Left ventricle myocardium inferior (tissue), 1 donor: ENCODE results near the gene IL9. TPM values are rescaled to one million over a fixed set of nuclear protein-coding genes. Genes with fewer than 3 reads are reported as not detected.

Source experiments
- DNase-seq: peaks from one replicate; pipeline ENCODE4 v3.0.0-alpha.2; 2020
- H3K27ac ChIP-seq: fragments of 200-600 bp; replicated peaks from 2 replicates; pipeline ENCODE4 v1.8.0; 2021
- H3K27me3 ChIP-seq: fragments of 200-600 bp; 2 replicates; pipeline ENCODE4 v1.8.0; 2021; ENCODE audit warnings: low read depth
- H3K36me3 ChIP-seq: fragments of 200-600 bp; 2 replicates; pipeline ENCODE4 v1.8.0; 2021
- H3K4me1 ChIP-seq: fragments of 200-600 bp; 2 replicates; pipeline ENCODE4 v1.8.0; 2021
- H3K4me3 ChIP-seq: fragments of 200-600 bp; 2 replicates; pipeline ENCODE4 v1.8.0; 2021; ENCODE audit warnings: mild to moderate bottlenecking, moderate library complexity
- H3K9me3 ChIP-seq: fragments of 200-600 bp; replicated peaks from 2 replicates; pipeline ENCODE4 v1.8.0; 2021
- CTCF ChIP-seq: fragments of 200-600 bp; IDR thresholded peaks from 2 replicates; pipeline ENCODE4 v1.8.0; 2021; ENCODE audit warnings: antibody characterized with exemption, mild to moderate bottlenecking, borderline replicate concordance
- intact Hi-C: fragments of 100-400 bp; cut with micrococcal nuclease; formaldehyde crosslinking; loops from one replicate; pipeline ENCODE4 v1.11.0; 2022
- total RNA-seq: library from RNA; stranded (reverse); fragmentation: NEBNext Ultra II Directional; extraction: Animal tissue kit (Norgen Biotek cat#: 25700); gene quantifications from one replicate; pipeline ENCODE4 v1.2.1, GENCODE V29; 2021
- donor health status: DM: no; HTN: yes; CAD: no; lungs with severe emphysema.

The IL9 gene
- total RNA-seq, 1 donor from 2014 or later = not detected

- Histone ChIP-seq H3K27me3 (peaks cover 93% of the 10 kb centered on the region), H3K4me3 (no peak overlapping the region), H3K27ac (no peak overlapping the region), H3K36me3 (no peaks in the 10 kb centered on the region), H3K4me1 (no peaks in the 10 kb centered on the region), H3K9me3 (peaks cover 5% of the 10 kb centered on the region)
- no peak for DNase-seq
- TF ChIP-seq CTCF = no peak
- intact Hi-C loops = no loop called here
Measured at GRCh38 chr5:135901633-135902032, 6.0 kb upstream of the IL9 start.

- intact Hi-C loops = no loop called here
- H3K4me3 ChIP-seq = no peak overlapping the region
- no peaks in the 10 kb centered on the region for H3K4me1 ChIP-seq
- peaks cover 93% of the 10 kb centered on the region for H3K27me3 ChIP-seq
- H3K9me3 ChIP-seq = peaks cover 5% of the 10 kb centered on the region
- no peaks in the 10 kb centered on the region for H3K36me3 ChIP-seq
- no peak overlapping the region for H3K27ac ChIP-seq
- no peak for DNase-seq
- no peak for TF ChIP-seq CTCF
Measured at GRCh38 chr5:135900276-135900675, 4.6 kb upstream of the IL9 start.

GRCh38 chr5:135898651-135899050 lies 3.0 kb upstream of the IL9 start:
- Histone ChIP-seq H3K4me1 (no peaks in the 10 kb centered on the region), H3K36me3 (no peaks in the 10 kb centered on the region), H3K27me3 (peaks cover 88% of the 10 kb centered on the region), H3K4me3 (no peak overlapping the region), H3K9me3 (peaks cover 5% of the 10 kb centered on the region), H3K27ac (no peak overlapping the region)
- intact Hi-C loops = no loop called here
- no peak for DNase-seq
- no peak for TF ChIP-seq CTCF

GRCh38 chr5:135894789-135895188 lies 852 bp downstream of the IL9 start:
- Histone ChIP-seq H3K4me3 (no peak overlapping the region), H3K27ac (no peak overlapping the region), H3K9me3 (peaks cover 5% of the 10 kb centered on the region), H3K4me1 (peaks cover 19% of the 10 kb centered on the region), H3K36me3 (no peaks in the 10 kb centered on the region), H3K27me3 (peaks cover 52% of the 10 kb centered on the region)
- DNase-seq = no peak
- no peak for TF ChIP-seq CTCF
- intact Hi-C loops = no loop called here

GRCh38 chr5:135894276-135894675 lies 1.4 kb downstream of the IL9 start:
- Histone ChIP-seq H3K4me3 (no peak overlapping the region), H3K36me3 (no peaks in the 10 kb centered on the region), H3K4me1 (peaks cover 19% of the 10 kb centered on the region), H3K9me3 (peaks cover 5% of the 10 kb centered on the region), H3K27ac (no peak overlapping the region), H3K27me3 (peaks cover 47% of the 10 kb centered on the region)
- DNase-seq = no peak
- TF ChIP-seq CTCF = no peak
- intact Hi-C loops = no loop called here

GRCh38 chr5:135891791-135892190 lies 3.9 kb downstream of the IL9 start:
- intact Hi-C loops = no loop called here
- no peak for TF ChIP-seq CTCF
- H3K4me1 ChIP-seq = peaks cover 19% of the 10 kb centered on the region
- peaks cover 27% of the 10 kb centered on the region for H3K27me3 ChIP-seq
- H3K27ac ChIP-seq = no peak overlapping the region
- no peak overlapping the region for H3K4me3 ChIP-seq
- no peak for DNase-seq
- no peaks in the 10 kb centered on the region for H3K36me3 ChIP-seq
- no peaks in the 10 kb centered on the region for H3K9me3 ChIP-seq
